ENCODE results near the gene PDE11A. TPM values are rescaled to one million over a fixed set of nuclear protein-coding genes. Genes with fewer than 3 reads are reported as not detected.

The PDE11A gene
- total RNA-seq, 2 donors from 2014 or later: 2.6 to 3.2 TPM

- Histone ChIP-seq H3K36me3 (no peaks in the 10 kb centered on the region), H3K27me3 (no peaks in the 10 kb centered on the region), H3K27ac (no peak overlapping the region), H3K9me3 (no peaks in the 10 kb centered on the region), H3K9ac (ENCODE audit: low read depth in 2 of 2, low read length in 2 of 2) (no peak overlapping the region), H3K4me3 (no peak overlapping the region), H3K4me1 (no peaks in the 10 kb centered on the region)
- intact Hi-C loops (cut with DNase I): no loop called here
- DNase-seq: no peak
- TF ChIP-seq, protein P1, sequence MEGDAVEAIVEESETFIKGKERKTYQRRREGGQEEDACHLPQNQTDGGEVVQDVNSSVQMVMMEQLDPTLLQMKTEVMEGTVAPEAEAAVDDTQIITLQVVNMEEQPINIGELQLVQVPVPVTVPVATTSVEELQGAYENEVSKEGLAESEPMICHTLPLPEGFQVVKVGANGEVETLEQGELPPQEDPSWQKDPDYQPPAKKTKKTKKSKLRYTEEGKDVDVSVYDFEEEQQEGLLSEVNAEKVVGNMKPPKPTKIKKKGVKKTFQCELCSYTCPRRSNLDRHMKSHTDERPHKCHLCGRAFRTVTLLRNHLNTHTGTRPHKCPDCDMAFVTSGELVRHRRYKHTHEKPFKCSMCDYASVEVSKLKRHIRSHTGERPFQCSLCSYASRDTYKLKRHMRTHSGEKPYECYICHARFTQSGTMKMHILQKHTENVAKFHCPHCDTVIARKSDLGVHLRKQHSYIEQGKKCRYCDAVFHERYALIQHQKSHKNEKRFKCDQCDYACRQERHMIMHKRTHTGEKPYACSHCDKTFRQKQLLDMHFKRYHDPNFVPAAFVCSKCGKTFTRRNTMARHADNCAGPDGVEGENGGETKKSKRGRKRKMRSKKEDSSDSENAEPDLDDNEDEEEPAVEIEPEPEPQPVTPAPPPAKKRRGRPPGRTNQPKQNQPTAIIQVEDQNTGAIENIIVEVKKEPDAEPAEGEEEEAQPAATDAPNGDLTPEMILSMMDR (IDR thresholded peaks at IDR 0.05): no peak
Measured at GRCh38 chr2:177818412-177818811, 254.2 kb downstream of the PDE11A start.

DNA sequence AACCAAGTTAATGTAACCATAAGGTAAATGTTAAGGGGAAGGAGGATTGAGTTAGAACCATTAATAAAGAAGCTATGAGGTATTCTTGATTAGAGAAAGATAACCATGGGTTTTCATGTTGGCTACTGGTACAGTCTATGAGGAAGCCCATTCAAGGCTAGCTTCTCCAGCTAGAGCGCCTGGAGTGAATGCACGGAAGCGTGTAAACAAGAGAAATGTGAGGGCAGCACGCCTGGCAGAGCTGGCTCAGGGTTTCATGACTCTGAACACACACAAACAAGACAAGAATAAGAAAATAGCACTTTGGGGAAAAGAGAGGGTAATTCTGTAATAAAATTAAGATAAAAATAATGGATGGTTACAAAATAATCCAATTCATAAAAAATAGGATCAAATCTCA lies 255.3 kb downstream of the PDE11A start:
- Histone ChIP-seq H3K4me3 (no peak overlapping the region), H3K4me1 (no peaks in the 10 kb centered on the region), H3K36me3 (no peaks in the 10 kb centered on the region), H3K9ac (ENCODE audit: low read depth in 2 of 2, low read length in 2 of 2) (no peak overlapping the region), H3K27ac (no peak overlapping the region), H3K9me3 (no peaks in the 10 kb centered on the region), H3K27me3 (no peaks in the 10 kb centered on the region)
- intact Hi-C loops (cut with DNase I): no loop called here
- no peak for DNase-seq
- TF ChIP-seq, protein P1 (IDR thresholded peaks at IDR 0.05): no peak

- no peak overlapping the region for H3K4me3 ChIP-seq
- TF ChIP-seq, protein P1 (IDR thresholded peaks at IDR 0.05): no peak
- H3K9ac ChIP-seq (ENCODE audit: low read depth in 2 of 2, low read length in 2 of 2): no peak overlapping the region
- H3K36me3 ChIP-seq: no peaks in the 10 kb centered on the region
- no peaks in the 10 kb centered on the region for H3K4me1 ChIP-seq
- DNase-seq: no peak
- no peak overlapping the region for H3K27ac ChIP-seq
- H3K9me3 ChIP-seq: no peaks in the 10 kb centered on the region
- no peaks in the 10 kb centered on the region for H3K27me3 ChIP-seq
- intact Hi-C loops (cut with DNase I): no loop called here
Measured at GRCh38 chr2:177816766-177817165, 255.8 kb downstream of the PDE11A start.

DNA sequence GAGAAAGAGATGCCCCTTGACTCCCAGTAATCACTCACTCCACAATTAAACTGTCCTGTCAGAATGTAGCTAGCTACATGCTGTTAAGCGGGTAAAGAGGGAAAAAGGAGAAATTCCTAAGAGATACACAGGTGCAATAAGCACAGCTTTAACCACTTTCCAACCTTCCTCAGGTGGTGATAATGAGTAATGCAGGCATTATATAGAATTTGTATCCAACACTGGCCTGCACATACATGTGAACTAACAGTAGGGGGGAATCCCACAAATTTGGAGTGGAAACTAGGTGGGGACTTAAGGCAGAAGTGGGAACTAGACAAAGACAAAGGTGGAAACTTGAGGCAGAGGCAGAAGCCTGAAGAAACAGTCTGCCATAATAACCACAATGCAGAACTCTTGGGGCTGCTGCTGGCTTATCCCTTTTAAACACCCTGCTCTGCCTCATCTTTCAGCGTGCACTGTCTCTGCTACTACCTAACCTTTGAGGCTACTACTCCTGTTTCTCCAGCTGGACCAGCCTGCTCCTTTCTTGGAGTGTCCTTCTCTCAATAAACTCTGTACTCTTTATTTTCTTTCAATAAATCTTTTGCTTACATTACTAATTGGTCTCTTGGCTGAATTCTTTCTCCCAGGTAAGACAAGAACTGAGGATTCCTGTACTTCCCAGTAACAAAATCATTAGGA lies 259.7 kb downstream of the PDE11A start:
- Histone ChIP-seq H3K4me3 (no peak overlapping the region), H3K9me3 (no peaks in the 10 kb centered on the region), H3K9ac (ENCODE audit: low read depth in 2 of 2, low read length in 2 of 2) (no peak overlapping the region), H3K36me3 (no peaks in the 10 kb centered on the region), H3K27ac (no peak overlapping the region), H3K4me1 (no peaks in the 10 kb centered on the region), H3K27me3 (no peaks in the 10 kb centered on the region)
- no peak for DNase-seq
- intact Hi-C loops (cut with DNase I): no loop called here
- TF ChIP-seq, protein P1 (IDR thresholded peaks at IDR 0.05): no peak

DNA sequence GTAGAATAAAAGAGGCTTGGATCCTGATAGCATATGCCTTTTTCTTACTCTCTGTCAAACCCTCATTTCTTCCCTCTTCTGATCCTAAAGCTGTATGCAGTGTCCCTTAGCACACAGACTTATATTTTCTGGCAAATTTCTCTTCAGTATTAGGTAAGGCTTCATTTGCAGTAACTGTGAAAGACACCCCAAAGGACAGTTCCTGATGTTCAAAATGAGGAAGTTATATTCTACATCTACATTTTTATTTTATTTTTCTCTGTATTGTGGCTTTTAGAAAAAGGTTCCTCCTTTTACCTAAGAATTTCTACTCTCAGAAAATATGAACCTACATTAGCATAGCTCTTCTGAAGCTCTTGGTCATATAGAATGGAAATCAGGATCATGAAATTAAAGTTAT lies 261.7 kb downstream of the PDE11A start:
- Histone ChIP-seq H3K36me3 (no peaks in the 10 kb centered on the region), H3K9ac (ENCODE audit: low read depth in 2 of 2, low read length in 2 of 2) (no peak overlapping the region), H3K27ac (no peak overlapping the region), H3K4me3 (no peak overlapping the region), H3K27me3 (no peaks in the 10 kb centered on the region), H3K4me1 (no peaks in the 10 kb centered on the region), H3K9me3 (no peaks in the 10 kb centered on the region)
- intact Hi-C loops (cut with DNase I): no loop called here
- TF ChIP-seq, protein P1 (IDR thresholded peaks at IDR 0.05): no peak
- no peak for DNase-seq
